Endothelial cell of umbilical vein (primary cell): ENCODE measurements around the gene GPBAR1. TPM values are rescaled to one million over a fixed set of nuclear protein-coding genes. Genes with fewer than 3 reads are reported as not detected.

Experiments used
- BruUV-seq: library from RNA; stranded (reverse); fragments of 400-500 nt; replicated peaks from 2 replicates; lab custom pipeline; 2021; lab: Mats Ljungman, UMichigan
- CTCF ChIA-PET: fragments of 300-600, 350-600 bp; sonication (Branson Sonifier 250); formaldehyde crosslinking; loops from one replicate; lab custom pipeline; 2021; ENCODE audit warnings: antibody characterized with exemption, inconsistent platforms; lab: Charles Lee
- POLR2A ChIA-PET: fragments of 300-600, 350-600 bp; sonication (Branson Sonifier 250); formaldehyde crosslinking; loops from one replicate; lab custom pipeline; 2021; ENCODE audit warnings: antibody characterized with exemption, inconsistent platforms; lab: Charles Lee
- DNase-seq: peaks from one replicate; pipeline ENCODE4 v3.0.0-alpha.2; 2011; ENCODE audit warnings: low read depth, low spot score
- FAIRE-seq: peaks from 2 replicates; lab custom pipeline; 2011; peaks lifted over from hg19 to GRCh38; lab: Jason Lieb, UNC
- H2AFZ ChIP-seq: 2 replicates; pipeline ENCODE4 v1.6.0; 2012; ENCODE audit warnings: low read depth, low read length, control low read depth, inconsistent platforms
- H3K27ac ChIP-seq: 2 replicates; pipeline ENCODE4 v1.5.1; 2011; ENCODE audit warnings: low read depth, mild to moderate bottlenecking, control low read depth, low read length, moderate library complexity; ENCODE audit not compliant: insufficient read depth
- H3K27me3 ChIP-seq, 2 experiments: 2 replicates each; pipeline versions ENCODE4 v1.6.0 to v1.6.1; 2011; ENCODE audit warnings: low read length in 2 of 2, mixed read lengths in 1 of 2; ENCODE audit not compliant: control insufficient read depth in 2 of 2, insufficient read depth in 2 of 2
- H3K36me3 ChIP-seq, 2 experiments: 2 replicates in 1 of 2; 3 replicates in 1 of 2; pipeline ENCODE4 v1.5.1; 2011; ENCODE audit warnings: low read length in 2 of 2, mild to moderate bottlenecking in 1 of 2, moderate library complexity in 1 of 2; ENCODE audit not compliant: control insufficient read depth in 2 of 2, insufficient read depth in 2 of 2; ENCODE audit errors: extremely low read depth in 1 of 2
- H3K4me1 ChIP-seq: 3 replicates; pipeline ENCODE4 v1.5.1; 2011; ENCODE audit warnings: mild to moderate bottlenecking, low read length; ENCODE audit not compliant: control insufficient read depth, insufficient read depth; ENCODE audit errors: extremely low read depth
- H3K4me2 ChIP-seq: 2 replicates; pipeline ENCODE4 v1.6.1; 2011; ENCODE audit warnings: low read length, control low read depth, mixed read lengths; ENCODE audit not compliant: insufficient read depth
- H3K4me3 ChIP-seq, 3 experiments: fragments of 200-600 bp in 1 of 3; sonication (generic), shearing (Covaris generic) in 1 of 3; replicated peaks in 1 of 3; 2 replicates each; pipeline ENCODE4 v1.5.1; 2011 to 2016; ENCODE audit warnings: control low read depth in 3 of 3, low read length in 3 of 3, mild to moderate bottlenecking in 2 of 3, inconsistent platforms in 1 of 3, low read depth in 1 of 3, moderate library complexity in 1 of 3; ENCODE audit not compliant: insufficient read depth in 1 of 3
- H3K79me2 ChIP-seq: 2 replicates; pipeline ENCODE4 v1.6.0; 2012; ENCODE audit warnings: low read length, inconsistent platforms; ENCODE audit not compliant: control insufficient read depth, insufficient read depth
- H3K9ac ChIP-seq: replicated peaks from 2 replicates; pipeline ENCODE3; 2011; ENCODE audit warnings: low read length, control low read depth; ENCODE audit not compliant: insufficient read depth; ENCODE audit errors: extremely low read depth
- H3K9me1 ChIP-seq: replicated peaks from 3 replicates; pipeline ENCODE4 v1.6.0; 2011; ENCODE audit warnings: mild to moderate bottlenecking, low read length; ENCODE audit not compliant: control insufficient read depth, insufficient read depth; ENCODE audit errors: extremely low read depth
- H3K9me3 ChIP-seq: replicated peaks from 2 replicates; pipeline ENCODE4 v1.5.1; 2012; ENCODE audit warnings: low read length, inconsistent platforms; ENCODE audit not compliant: control insufficient read depth, insufficient read depth
- H4K20me1 ChIP-seq: replicated peaks from 2 replicates; pipeline ENCODE3; 2011; ENCODE audit warnings: mild to moderate bottlenecking, low read length; ENCODE audit not compliant: control insufficient read depth, insufficient read depth; ENCODE audit errors: extremely low read depth
- CTCF ChIP-seq, 2 donors: IDR thresholded peaks; 1 replicate in 1 of 2; 2 replicates in 1 of 2; pipeline ENCODE4 v1.5.1; 2011; ENCODE audit warnings: low read length in 2 of 2, mild to moderate bottlenecking in 2 of 2, moderate library complexity in 2 of 2, control low read depth in 1 of 2, inconsistent platforms in 1 of 2, low read depth in 1 of 2; ENCODE audit not compliant: insufficient read depth in 1 of 2; ENCODE audit errors: extremely low read depth in 1 of 2
- EZH2 ChIP-seq: IDR thresholded peaks from 2 replicates; pipeline ENCODE4 v1.6.1; 2012; ENCODE audit warnings: borderline replicate concordance, low read depth, mild to moderate bottlenecking, moderate library complexity, low read length, inconsistent platforms; ENCODE audit not compliant: severe bottlenecking
- FOS ChIP-seq: IDR thresholded peaks from 2 replicates; pipeline ENCODE4 v1.6.1; 2011; ENCODE audit warnings: mild to moderate bottlenecking, low read length, moderate library complexity, borderline replicate concordance; ENCODE audit not compliant: insufficient read depth
- GATA2 ChIP-seq: IDR thresholded peaks from 2 replicates; pipeline ENCODE4 v1.7.0; 2011; ENCODE audit warnings: low read depth, mild to moderate bottlenecking, moderate library complexity, mixed read lengths, low read length; ENCODE audit not compliant: insufficient read length, insufficient read depth
- JUN ChIP-seq: IDR thresholded peaks from 2 replicates; pipeline ENCODE4 v1.6.1; 2011; ENCODE audit warnings: borderline replicate concordance, low read depth; ENCODE audit not compliant: insufficient read length, insufficient read depth
- MAX ChIP-seq: IDR thresholded peaks from 2 replicates; pipeline ENCODE4 v1.6.1; 2011; ENCODE audit not compliant: insufficient read depth, insufficient read length
- MYC ChIP-seq: IDR thresholded peaks from one replicate; pipeline ENCODE4 v1.6.1; 2011; ENCODE audit warnings: mild to moderate bottlenecking, low read depth, low read length
- POLR2A ChIP-seq: IDR thresholded peaks from 2 replicates; pipeline ENCODE4 v1.6.1; 2012; ENCODE audit warnings: low read depth, mild to moderate bottlenecking, control low read depth, low read length
- POLR2AphosphoS5 ChIP-seq: IDR thresholded peaks from 2 replicates; pipeline ENCODE4 v1.6.1; 2012; ENCODE audit warnings: low read depth, mild to moderate bottlenecking, control low read depth, low read length, moderate library complexity; ENCODE audit not compliant: insufficient read depth
- dilution Hi-C: fragments of 300-500 bp; cut with MboI; formaldehyde crosslinking; loops from one replicate; pipeline ENCODE4 v1.15.0; 2019; ENCODE audit warnings: low sequenced_read_pairs; ENCODE audit not compliant: extremely low pct_ligation_motif_present
- intact Hi-C: fragments of 100-400 bp; cut with micrococcal nuclease; formaldehyde crosslinking; loops from one replicate; pipeline ENCODE4 v1.10.0; 2022
- polyA plus RNA-seq, 4 experiments: library from polyadenylated mRNA; depleted of rRNA in 3 of 4; stranded (reverse) in 3 of 4; unstranded in 1 of 4; fragments of >200 nt; gene quantifications; 2 replicates each; pipeline versions ENCODE4 v1.2.1 to v1.2.3, GENCODE V29; 2011 to 2012; ENCODE audit warnings: missing spikeins in 1 of 4
- total RNA-seq: library from RNA; stranded (reverse); gene quantifications from 2 replicates; pipeline ENCODE4 v1.2.3, GENCODE V29; 2021

GPBAR1 gene
- total and polyA plus RNA-seq, 2 donors (not counting 3 experiments of a cell fraction or from before 2014, with no cell fraction given), result 0.14 to 0.75 TPM

- POLR2A ChIA-PET, result no interaction called here
- FAIRE-seq (no peak), DNase-seq (no peak)
- dilution Hi-C loops, result no loop called here
- Histone ChIP-seq H2AFZ (no peak overlapping the region), H3K4me1 (peaks cover 3% of the 10 kb centered on the region), H3K9ac (no peak overlapping the region), H3K79me2 (no peaks in the 10 kb centered on the region), H3K9me1 (no peaks in the 10 kb centered on the region), H3K9me3 (no peaks in the 10 kb centered on the region), H4K20me1 (no peaks in the 10 kb centered on the region), H3K27ac (no peak overlapping the region), H3K4me3 (no peak overlapping the region), H3K36me3 (peaks cover 55 to 57% of the 10 kb centered on the region in 2 experiments), H3K4me2 (no peak overlapping the region), H3K27me3 (no peaks in the 10 kb centered on the region)
- TF ChIP-seq CTCF (IDR thresholded peaks at IDR 0.05; ENCODE audit: extremely low read depth in 1 of 2, insufficient read depth in 1 of 2, low read depth in 1 of 2, low read length in 2 of 2), result no peak
- TF ChIP-seq GATA2, result no peak
- no peak for TF ChIP-seq JUN
- TF ChIP-seq FOS, result no peak
- no peak for TF ChIP-seq MAX
- TF ChIP-seq POLR2AphosphoS5, result no peak
- no peak for TF ChIP-seq EZH2
- TF ChIP-seq POLR2A, result no peak
- TF ChIP-seq MYC, result no peak
- CTCF ChIA-PET, result interaction anchor here (1.2 to 1.6 kb wide), 2 partner anchors 9 to 11 kb away, joined by 4 read pairs; no protein-coding TSS in a partner anchor
- intact Hi-C loops, result no loop called here
- BruUV-seq, result no TSS peak
Observed at GRCh38 chr2:218252509-218253231, 8.1 kb upstream of the GPBAR1 start.
